Measurements from ENCODE around the gene MPO.

- TF ChIP-seq CTCF (IDR thresholded peaks at IDR 0.05; ENCODE audit: low read depth, low read length, poor library complexity, severe bottlenecking) (no peak), EZH2phosphoT487 (IDR thresholded peaks at IDR 0.05; ENCODE audit: borderline replicate concordance, low read length) (no peak)
Observed at GRCh38 chr17:58262149-58262548, 18.6 kb downstream of the MPO start.
